Kidney epithelial cell (primary cell): ENCODE results near the gene BSG. TPM values are rescaled to one million over a fixed set of nuclear protein-coding genes. Genes with fewer than 3 reads are reported as not detected.

ENCODE experiments used
- DNase-seq: peaks from one replicate; pipeline ENCODE4 v3.0.0-alpha.2; 2010; ENCODE audit warnings: low read depth
- H3K27me3 ChIP-seq: 2 replicates; pipeline ENCODE4 v1.6.0; 2011; ENCODE audit warnings: low read length; ENCODE audit not compliant: control insufficient read depth, insufficient read depth
- H3K36me3 ChIP-seq: 2 replicates; pipeline ENCODE4 v1.5.1; 2011; ENCODE audit warnings: low read length; ENCODE audit not compliant: control insufficient read depth, insufficient read depth
- H3K4me3 ChIP-seq: 2 replicates; pipeline ENCODE4 v1.5.1; 2011; ENCODE audit warnings: low read depth, mild to moderate bottlenecking, control low read depth, low read length
- CTCF ChIP-seq: IDR thresholded peaks from 2 replicates; pipeline ENCODE4 v1.5.1; 2011; ENCODE audit warnings: mild to moderate bottlenecking, moderate library complexity, low read length, control low read depth, inconsistent platforms; ENCODE audit not compliant: insufficient read depth, poor library complexity, severe bottlenecking
- total RNA-seq: library from RNA; depleted of rRNA; stranded (reverse); fragments of >200 nt; gene quantifications from 2 replicates; pipeline ENCODE4 v1.2.3, GENCODE V29; 2015

The BSG gene
- total RNA-seq, 1 donor from 2014 or later: 838 TPM

- TF ChIP-seq CTCF: no peak
- H3K4me3 ChIP-seq: no peak overlapping the region
- H3K27me3 ChIP-seq: peaks cover 45% of the 10 kb centered on the region
- DNase-seq: no peak
- H3K36me3 ChIP-seq: no peaks in the 10 kb centered on the region
Measured at GRCh38 chr19:595326-596262, 23.2 kb downstream of the BSG start.

DNA sequence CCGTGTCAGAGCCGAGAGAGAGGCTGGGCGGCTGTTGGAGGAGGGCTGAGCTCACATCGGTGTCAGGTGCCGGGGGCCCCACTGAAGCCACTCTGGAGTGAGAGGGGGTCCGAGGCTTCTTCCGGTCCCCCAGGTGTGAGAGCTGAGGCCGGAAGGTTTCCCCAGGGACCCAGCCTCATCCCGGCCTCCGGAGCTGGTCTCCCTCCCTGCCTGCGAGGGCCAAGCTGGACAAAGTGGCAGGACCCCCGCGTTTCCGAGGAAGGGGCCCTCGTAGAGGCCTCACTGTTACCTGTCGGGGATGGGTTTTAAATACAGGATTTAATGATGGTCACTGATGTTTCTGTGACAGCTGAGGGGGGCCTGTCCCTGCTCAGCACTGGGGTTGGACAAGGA is 23.9 kb downstream of the BSG start:
- Histone ChIP-seq H3K36me3 (no peaks in the 10 kb centered on the region), H3K27me3 (peaks cover 38% of the 10 kb centered on the region), H3K4me3 (no peak overlapping the region)
- TF ChIP-seq CTCF: no peak
- DNase-seq: no peak

DNA sequence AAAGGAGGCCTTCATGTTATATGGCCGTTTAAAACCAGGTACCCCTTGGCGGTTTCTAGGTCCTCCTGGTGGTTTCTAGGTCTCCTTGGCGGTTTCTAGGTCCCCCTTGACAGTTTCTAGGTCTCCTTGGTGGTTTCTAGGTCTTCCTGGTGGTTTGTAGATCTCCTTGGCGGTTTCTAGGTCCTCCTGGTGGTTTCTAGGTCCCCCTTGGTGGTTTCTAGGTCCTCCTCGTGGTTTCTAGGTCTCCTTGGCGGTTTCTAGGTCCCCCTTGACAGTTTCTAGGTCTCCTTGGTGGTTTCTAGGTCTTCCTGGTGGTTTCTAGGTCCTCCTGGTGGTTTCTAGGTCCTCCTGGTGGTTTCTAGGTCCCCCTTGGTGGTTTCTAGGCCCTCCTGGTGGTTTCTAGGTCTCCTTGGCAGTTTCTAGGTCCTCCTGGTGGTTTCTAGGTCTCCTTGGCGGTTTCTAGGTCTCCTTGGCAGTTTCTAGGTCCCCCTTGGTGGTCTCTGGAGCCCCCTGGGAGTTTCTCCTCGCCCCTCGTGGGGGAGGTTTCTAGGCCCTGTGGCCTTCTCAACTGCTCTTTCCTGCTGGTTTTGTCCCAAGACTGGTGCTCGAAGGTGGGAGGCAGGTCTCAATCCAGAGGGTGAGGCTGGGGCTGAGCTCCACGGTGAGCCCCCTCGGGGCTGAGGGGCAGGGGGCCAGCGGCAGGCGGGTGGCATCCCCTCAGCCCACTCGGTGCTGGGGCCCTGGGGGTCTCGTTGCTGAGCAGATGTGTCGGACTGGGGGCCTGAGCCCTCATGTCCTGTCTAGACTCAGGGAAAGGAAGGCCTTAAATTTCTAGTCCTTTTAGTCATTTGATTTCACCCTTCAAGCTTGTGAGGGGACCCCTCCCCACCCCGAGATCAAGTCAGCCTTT is 25.3 kb downstream of the BSG start:
- Histone ChIP-seq H3K36me3 (no peaks in the 10 kb centered on the region), H3K27me3 (peaks cover 24% of the 10 kb centered on the region), H3K4me3 (no peak overlapping the region)
- no peak for TF ChIP-seq CTCF
- no peak for DNase-seq

- DNase-seq: no peak
- Histone ChIP-seq H3K27me3 (peaks cover 4% of the 10 kb centered on the region), H3K4me3 (no peak overlapping the region), H3K36me3 (no peaks in the 10 kb centered on the region)
- TF ChIP-seq CTCF: no peak
Measured at GRCh38 chr19:601310-601709, 28.9 kb downstream of the BSG start.

GRCh38 chr19:601790-602189 is 29.4 kb downstream of the BSG start:
- Histone ChIP-seq H3K36me3 (no peaks in the 10 kb centered on the region), H3K4me3 (no peak overlapping the region), H3K27me3 (peaks cover 3% of the 10 kb centered on the region)
- no peak for TF ChIP-seq CTCF
- no peak for DNase-seq
